Cerebellar cortex (tissue), 1 donor: ENCODE measurements around the gene KPNB1.

Experiments used
- DNase-seq: peaks from one replicate; pipeline ENCODE4 v3.0.0-alpha.2; 2015; ENCODE audit warnings: low spot score

Gene KPNB1

GRCh38 chr17:47711366-47712099, 61.8 kb downstream of the KPNB1 start:
- DNase-seq = no peak

GRCh38 chr17:47712330-47713023, 62.8 kb downstream of the KPNB1 start:
- no peak for DNase-seq

- DNase-seq = no peak
These were observed 64.4 kb downstream of the KPNB1 start for GRCh38 chr17:47713980-47714700.

GRCh38 chr17:47714773-47715396, 65.2 kb downstream of the KPNB1 start:
- DNase-seq = no peak

- no peak for DNase-seq
These were observed 66.1 kb downstream of the KPNB1 start for GRCh38 chr17:47715669-47716325.

GRCh38 chr17:47716375-47716774, 66.7 kb downstream of the KPNB1 start:
- no peak for DNase-seq

- DNase-seq = no peak
These were observed 67.6 kb downstream of the KPNB1 start for GRCh38 chr17:47717261-47717697.

GRCh38 chr17:47717979-47718621, 68.4 kb downstream of the KPNB1 start:
- no peak for DNase-seq

GRCh38 chr17:47718634-47719405, 69.1 kb downstream of the KPNB1 start:
- DNase-seq = no peak

- no peak for DNase-seq
These were observed 69.9 kb downstream of the KPNB1 start for GRCh38 chr17:47719411-47720152.

GRCh38 chr17:47720196-47720595, 70.5 kb downstream of the KPNB1 start:
- no peak for DNase-seq

GRCh38 chr17:47720754-47721533, 71.2 kb downstream of the KPNB1 start:
- DNase-seq = no peak

GRCh38 chr17:47721725-47722124, 72.0 kb downstream of the KPNB1 start:
- no peak for DNase-seq

- no peak for DNase-seq
These were observed 75.0 kb downstream of the KPNB1 start for GRCh38 chr17:47724705-47725104.

GRCh38 chr17:47725446-47726111, 75.9 kb downstream of the KPNB1 start:
- DNase-seq = no peak

GRCh38 chr17:47726796-47727703, 77.3 kb downstream of the KPNB1 start:
- no peak for DNase-seq

- DNase-seq = no peak
These were observed 78.0 kb downstream of the KPNB1 start for GRCh38 chr17:47727704-47728036.
